H1 (cell line): Measurements from ENCODE around the gene SLC6A3.

ENCODE experiments used
- ATF3 ChIP-seq: IDR thresholded peaks from 2 replicates; pipeline ENCODE4 v1.6.1; 2011; ENCODE audit warnings: low read depth, mild to moderate bottlenecking, low read length; ENCODE audit not compliant: insufficient read depth
- CTCF ChIP-seq, 3 experiments: IDR thresholded peaks; 1 replicate in 2 of 3; 2 replicates in 1 of 3; pipeline versions ENCODE4 v1.5.1 to v1.6.1; 2011; ENCODE audit warnings: low read length in 3 of 3, mild to moderate bottlenecking in 3 of 3, inconsistent platforms in 2 of 3, low read depth in 1 of 3, moderate library complexity in 1 of 3; ENCODE audit not compliant: insufficient read depth in 1 of 3; ENCODE audit errors: control extremely low read depth in 1 of 3
- EZH2 ChIP-seq: fragments of 200-600 bp; sonication (generic); IDR thresholded peaks from 2 replicates; pipeline ENCODE4 v1.7.1; 2012; ENCODE audit warnings: low read depth, mild to moderate bottlenecking, moderate library complexity, low read length, inconsistent platforms; ENCODE audit not compliant: severe bottlenecking
- HDAC2 ChIP-seq, 2 experiments: fragments of 300-600 bp in 1 of 2; sonication (generic) in 1 of 2; IDR thresholded peaks; 2 replicates each; pipeline ENCODE4 v1.6.1; 2011 to 2012; ENCODE audit warnings: low read depth in 2 of 2, low read length in 2 of 2, mild to moderate bottlenecking in 2 of 2, moderate library complexity in 2 of 2, borderline replicate concordance in 1 of 2, inconsistent platforms in 1 of 2
- NANOG ChIP-seq: IDR thresholded peaks from 2 replicates; pipeline ENCODE4 v1.6.1; 2011; ENCODE audit warnings: low read length, low read depth, mild to moderate bottlenecking, inconsistent platforms; ENCODE audit not compliant: insufficient read depth, poor library complexity, severe bottlenecking
- ZNF274 ChIP-seq: IDR thresholded peaks from 2 replicates; pipeline ENCODE4 v1.7.0; 2012; ENCODE audit warnings: low read length, borderline replicate concordance; ENCODE audit errors: extremely low read depth

DNA sequence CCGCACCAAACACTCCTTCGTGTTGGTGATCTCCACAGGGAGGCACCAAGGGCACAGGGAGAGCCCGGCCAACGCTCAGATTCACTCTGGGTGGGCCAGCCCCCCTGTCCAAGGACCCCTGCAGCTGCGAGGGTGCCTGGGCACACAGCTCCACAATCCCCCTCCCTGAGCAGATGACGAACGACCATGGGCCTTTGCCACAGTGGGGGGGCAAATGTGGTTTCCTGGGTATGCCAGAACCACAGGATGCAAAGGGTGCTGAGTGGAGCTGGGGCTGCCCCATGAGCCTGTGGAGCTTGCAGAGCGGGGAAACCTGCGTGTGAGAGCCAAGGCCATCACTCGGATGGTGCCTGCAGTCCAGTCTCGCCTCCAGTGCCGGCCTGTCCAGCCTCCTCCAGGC, 47.5 kb upstream of the SLC6A3 start:
- TF ChIP-seq ATF3 (no peak), EZH2 (no peak), NANOG (no peak), ZNF274 (no peak), CTCF (IDR thresholded peaks at IDR 0.05; ENCODE audit: control extremely low read depth in 1 of 3, insufficient read depth in 1 of 3, low read depth in 1 of 3, low read length in 3 of 3) (no peak), HDAC2 (IDR thresholded peaks at IDR 0.05; ENCODE audit: borderline replicate concordance in 1 of 2, low read depth in 2 of 2, low read length in 2 of 2) (no peak)
